GM23248 (cell line): Measurements from ENCODE around the gene LSAMP.

Source experiments
- EZH2 ChIP-seq: fragments of 200-600 bp; sonication (generic); IDR thresholded peaks from 2 replicates; pipeline ENCODE4 v1.6.1; 2018; ENCODE audit warnings: antibody characterized with exemption, mild to moderate bottlenecking; ENCODE audit not compliant: insufficient read depth, poor library complexity, severe bottlenecking
- EZH2phosphoT487 ChIP-seq: fragments of 200-600 bp; sonication (generic); IDR thresholded peaks from 2 replicates; pipeline ENCODE4 v1.6.1; 2018; ENCODE audit warnings: antibody characterized with exemption, moderate library complexity, mild to moderate bottlenecking, low read depth; ENCODE audit not compliant: insufficient read depth

- TF ChIP-seq EZH2 = no peak
- no peak for TF ChIP-seq EZH2phosphoT487
Measured at GRCh38 chr3:115772951-115773350, 672.3 kb downstream of the LSAMP start.
